ENCODE measurements around the gene CWC25.

DNA sequence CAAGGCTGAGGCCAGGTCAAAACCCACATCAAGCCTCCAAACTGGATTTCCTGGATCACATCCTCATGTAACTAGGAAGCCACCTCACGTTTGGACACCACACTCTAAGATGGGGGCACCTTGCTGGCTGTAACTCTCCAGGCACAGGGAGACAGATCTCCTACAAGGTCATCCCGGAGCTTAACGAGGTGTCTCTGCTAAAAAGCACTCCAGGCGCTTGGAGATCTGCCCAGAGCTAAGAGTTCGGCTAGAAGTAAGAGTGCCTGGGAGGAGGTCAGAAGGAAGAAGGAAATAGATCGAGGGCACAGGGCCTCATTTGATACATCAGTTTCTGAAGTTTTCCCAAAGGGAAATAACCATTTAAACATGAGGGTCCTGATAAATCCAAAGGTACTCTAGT, 56.7 kb downstream of the CWC25 start:
- TF ChIP-seq ATAD3A (CRISPR knock-in tag; IDR thresholded peaks at IDR 0.05): no peak
- no peak for TF ChIP-seq POLR2AphosphoS2 (IDR thresholded peaks at IDR 0.05; ENCODE audit: low read depth, low read length)
- TF ChIP-seq ZBTB7A (CRISPR knock-in tag; IDR thresholded peaks at IDR 0.05): no peak
- TF ChIP-seq, protein P1, sequence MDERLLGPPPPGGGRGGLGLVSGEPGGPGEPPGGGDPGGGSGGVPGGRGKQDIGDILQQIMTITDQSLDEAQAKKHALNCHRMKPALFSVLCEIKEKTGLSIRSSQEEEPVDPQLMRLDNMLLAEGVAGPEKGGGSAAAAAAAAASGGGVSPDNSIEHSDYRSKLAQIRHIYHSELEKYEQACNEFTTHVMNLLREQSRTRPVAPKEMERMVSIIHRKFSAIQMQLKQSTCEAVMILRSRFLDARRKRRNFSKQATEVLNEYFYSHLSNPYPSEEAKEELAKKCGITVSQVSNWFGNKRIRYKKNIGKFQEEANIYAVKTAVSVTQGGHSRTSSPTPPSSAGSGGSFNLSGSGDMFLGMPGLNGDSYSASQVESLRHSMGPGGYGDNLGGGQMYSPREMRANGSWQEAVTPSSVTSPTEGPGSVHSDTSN (CRISPR knock-in tag; IDR thresholded peaks at IDR 0.05): no peak
- no peak for TF ChIP-seq SNAPC2 (CRISPR knock-in tag; IDR thresholded peaks at IDR 0.05)
- TF ChIP-seq CHD2 (IDR thresholded peaks at IDR 0.05; ENCODE audit: low read depth, low read length): no peak
- TF ChIP-seq ZSCAN30 (CRISPR knock-in tag; IDR thresholded peaks at IDR 0.05): no peak
- TF ChIP-seq SMC3 (IDR thresholded peaks at IDR 0.05; ENCODE audit: low read length): no peak
- TF ChIP-seq, protein P2, sequence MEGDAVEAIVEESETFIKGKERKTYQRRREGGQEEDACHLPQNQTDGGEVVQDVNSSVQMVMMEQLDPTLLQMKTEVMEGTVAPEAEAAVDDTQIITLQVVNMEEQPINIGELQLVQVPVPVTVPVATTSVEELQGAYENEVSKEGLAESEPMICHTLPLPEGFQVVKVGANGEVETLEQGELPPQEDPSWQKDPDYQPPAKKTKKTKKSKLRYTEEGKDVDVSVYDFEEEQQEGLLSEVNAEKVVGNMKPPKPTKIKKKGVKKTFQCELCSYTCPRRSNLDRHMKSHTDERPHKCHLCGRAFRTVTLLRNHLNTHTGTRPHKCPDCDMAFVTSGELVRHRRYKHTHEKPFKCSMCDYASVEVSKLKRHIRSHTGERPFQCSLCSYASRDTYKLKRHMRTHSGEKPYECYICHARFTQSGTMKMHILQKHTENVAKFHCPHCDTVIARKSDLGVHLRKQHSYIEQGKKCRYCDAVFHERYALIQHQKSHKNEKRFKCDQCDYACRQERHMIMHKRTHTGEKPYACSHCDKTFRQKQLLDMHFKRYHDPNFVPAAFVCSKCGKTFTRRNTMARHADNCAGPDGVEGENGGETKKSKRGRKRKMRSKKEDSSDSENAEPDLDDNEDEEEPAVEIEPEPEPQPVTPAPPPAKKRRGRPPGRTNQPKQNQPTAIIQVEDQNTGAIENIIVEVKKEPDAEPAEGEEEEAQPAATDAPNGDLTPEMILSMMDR (CRISPR knock-in tag; IDR thresholded peaks at IDR 0.05): no peak
- no peak for TF ChIP-seq EP300 (IDR thresholded peaks at IDR 0.05; ENCODE audit: low read depth in 2 of 2, low read length in 2 of 2)
- TF ChIP-seq EP300 (CRISPR knock-in tag; IDR thresholded peaks at IDR 0.05; ENCODE audit: borderline replicate concordance): no peak
- no peak for TF ChIP-seq EED (CRISPR knock-in tag; IDR thresholded peaks at IDR 0.05)
- TF ChIP-seq GABPB1 (CRISPR knock-in tag; IDR thresholded peaks at IDR 0.05): no peak

Data from HepG2 (cell line).